Neuronal stem cell (in vitro differentiated cells): ENCODE data around the gene ZCCHC24.

Experiments used
- DNase-seq: peaks from one replicate; pipeline ENCODE4 v3.0.0-alpha.2; 2013; ENCODE audit warnings: low spot score
- H2AFZ ChIP-seq: one replicate; pipeline ENCODE4 v1.6.1; 2013; ENCODE audit warnings: mild to moderate bottlenecking, low read length, inconsistent platforms
- H2AK5ac ChIP-seq: 2 replicates; pipeline ENCODE4 v1.6.1; 2013; ENCODE audit warnings: low read depth, mild to moderate bottlenecking, inconsistent platforms, low read length, moderate library complexity, mixed read lengths
- H2BK120ac ChIP-seq: 2 replicates; pipeline ENCODE4 v1.6.1; 2013; ENCODE audit warnings: low read depth, mild to moderate bottlenecking, inconsistent platforms, low read length, moderate library complexity, mixed read lengths
- H2BK12ac ChIP-seq: one replicate; pipeline ENCODE4 v1.6.1; 2013; ENCODE audit warnings: low read length, inconsistent platforms
- H2BK15ac ChIP-seq: 2 replicates; pipeline ENCODE4 v1.6.1; 2013; ENCODE audit warnings: mild to moderate bottlenecking, low read length, inconsistent platforms, mixed read lengths
- H2BK5ac ChIP-seq: one replicate; pipeline ENCODE4 v1.6.1; 2013; ENCODE audit warnings: inconsistent platforms, mild to moderate bottlenecking, low read length, moderate library complexity
- H3K14ac ChIP-seq: one replicate; pipeline ENCODE4 v1.6.1; 2013; ENCODE audit warnings: low read length, inconsistent platforms
- H3K18ac ChIP-seq: 2 replicates; pipeline ENCODE4 v1.6.1; 2013; ENCODE audit warnings: low read length, inconsistent platforms
- H3K23ac ChIP-seq: 2 replicates; pipeline ENCODE4 v1.6.1; 2013; ENCODE audit warnings: low read depth, mild to moderate bottlenecking, mixed read lengths, low read length, inconsistent platforms; ENCODE audit not compliant: poor library complexity
- H3K27ac ChIP-seq: replicated peaks from 3 replicates; pipeline ENCODE4 v1.5.1; 2013; ENCODE audit warnings: low read length, inconsistent platforms
- H3K27me3 ChIP-seq, 3 experiments: 2 replicates each; pipeline ENCODE4 v1.6.1; 2013; ENCODE audit warnings: low read length in 3 of 3, mild to moderate bottlenecking in 2 of 3, inconsistent platforms in 1 of 3, low read depth in 1 of 3, mixed read lengths in 1 of 3, moderate library complexity in 1 of 3; ENCODE audit not compliant: control insufficient read depth in 3 of 3, insufficient read depth in 3 of 3
- H3K36me3 ChIP-seq, 2 donors: replicated peaks in 1 of 2; 2 replicates each; pipeline ENCODE4 v1.6.1; 2013; ENCODE audit warnings: low read length in 2 of 2; ENCODE audit not compliant: control insufficient read depth in 2 of 2, insufficient read depth in 2 of 2
- H3K4ac ChIP-seq: 2 replicates; pipeline ENCODE4 v1.6.1; 2013; ENCODE audit warnings: inconsistent platforms, mild to moderate bottlenecking, low read length, moderate library complexity
- H3K4me1 ChIP-seq, 2 donors: 1 replicate in 1 of 2; 2 replicates in 1 of 2; pipeline ENCODE4 v1.6.1; 2013; ENCODE audit warnings: low read length in 2 of 2, low read depth in 1 of 2; ENCODE audit not compliant: control insufficient read depth in 2 of 2, insufficient read depth in 1 of 2
- H3K4me2 ChIP-seq: one replicate; pipeline ENCODE4 v1.6.1; 2013; ENCODE audit warnings: mild to moderate bottlenecking, low read length, inconsistent platforms; ENCODE audit not compliant: insufficient read depth, poor library complexity, severe bottlenecking
- H3K4me3 ChIP-seq, 2 donors: 2 replicates each; pipeline ENCODE4 v1.5.1; 2013; ENCODE audit warnings: low read length in 2 of 2, mild to moderate bottlenecking in 2 of 2, inconsistent platforms in 1 of 2, moderate library complexity in 1 of 2
- H3K79me1 ChIP-seq: one replicate; pipeline ENCODE4 v1.6.1; 2013; ENCODE audit warnings: low read depth, mild to moderate bottlenecking, inconsistent platforms, low read length, moderate library complexity
- H3K9ac ChIP-seq: one replicate; pipeline ENCODE4 v1.6.1; 2013; ENCODE audit warnings: mild to moderate bottlenecking, low read depth, low read length, inconsistent platforms; ENCODE audit not compliant: poor library complexity
- H3K9me3 ChIP-seq, 2 donors: replicated peaks in 1 of 2; 2 replicates each; pipeline versions ENCODE3 to v1.6.1; 2013; ENCODE audit warnings: low read length in 2 of 2, mild to moderate bottlenecking in 2 of 2, inconsistent platforms in 1 of 2, low read depth in 1 of 2, mixed read lengths in 1 of 2, moderate library complexity in 1 of 2; ENCODE audit not compliant: control insufficient read depth in 2 of 2, insufficient read depth in 1 of 2
- H4K8ac ChIP-seq: one replicate; pipeline ENCODE4 v1.6.1; 2013; ENCODE audit warnings: low read depth, mild to moderate bottlenecking, inconsistent platforms, low read length, moderate library complexity
- H4K91ac ChIP-seq: one replicate; pipeline ENCODE4 v1.6.1; 2013; ENCODE audit warnings: low read length, low read depth, mild to moderate bottlenecking, inconsistent platforms; ENCODE audit not compliant: poor library complexity
- WGBS, 2 donors: extraction: QIAGEN DNeasy Blood & Tissue Kit; methylation state at CpG; one replicate each; pipeline ENCODE4 v1.1.7; 2013; ENCODE audit warnings: missing lambda C conversion rate in 2 of 2, mixed read lengths in 1 of 2; ENCODE audit not compliant: insufficient read length in 2 of 2, insufficient replicate concordance in 1 of 2; ENCODE audit errors: extremely low coverage in 2 of 2; 5-methylcytosine and 5-hydroxymethylcytosine counted together

Gene ZCCHC24

DNA sequence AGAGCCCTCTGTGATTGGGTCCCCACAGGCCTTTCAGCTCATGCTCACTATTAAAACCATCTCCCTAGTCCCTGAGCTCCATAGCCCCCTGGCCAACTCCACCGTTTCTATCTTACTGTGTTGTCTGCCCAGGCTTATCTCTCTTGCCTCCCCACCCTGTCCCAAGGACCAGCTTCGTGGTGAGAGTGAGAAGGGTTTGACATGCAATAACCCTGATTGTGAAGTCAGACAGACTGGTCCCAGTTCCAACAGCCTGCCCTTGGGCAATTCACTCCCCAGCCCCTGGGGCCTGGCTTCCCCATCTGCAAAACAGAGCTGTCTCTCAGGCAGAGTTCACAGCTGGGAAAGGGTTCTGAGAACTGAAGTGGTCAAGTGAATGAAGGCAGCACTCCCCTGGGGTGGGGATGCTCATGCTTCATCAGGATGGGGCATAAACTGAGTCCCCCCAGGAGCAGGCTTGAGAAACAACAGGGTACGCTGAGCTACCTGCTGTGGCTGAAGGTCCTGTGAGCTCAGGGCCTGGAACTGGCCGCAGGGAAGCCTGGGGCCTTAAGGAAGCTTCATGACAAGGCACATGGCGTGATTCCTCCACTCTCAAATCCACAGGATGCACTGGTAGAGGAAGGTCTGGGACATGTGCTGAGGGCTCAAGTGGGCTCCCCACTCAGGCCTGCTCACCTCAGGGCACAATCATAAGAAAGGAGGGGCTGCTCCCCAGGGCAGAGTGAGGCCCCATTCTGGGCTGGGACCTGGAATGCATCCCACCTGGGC lies 100.0 kb downstream of the ZCCHC24 start:
- no peak overlapping the region for H3K9ac ChIP-seq
- peak overlapping the region; percentile 76 for H2BK15ac ChIP-seq
- peak overlapping the region; percentile 42 for H2AK5ac ChIP-seq
- H2BK120ac ChIP-seq, result no peak overlapping the region
- H4K8ac ChIP-seq, result no peak overlapping the region
- H2BK12ac ChIP-seq, result no peak overlapping the region
- no peak overlapping the region for H2BK5ac ChIP-seq
- no peak overlapping the region for H3K23ac ChIP-seq
- no peak overlapping the region for H3K27ac ChIP-seq
- H3K79me1 ChIP-seq, result peaks cover 11% of the 10 kb centered on the region
- DNase-seq, result no peak
- no peak overlapping the region for H3K4me2 ChIP-seq
- H3K4me1 ChIP-seq, result peaks cover 14% of the 10 kb centered on the region in 2 donors
- H3K18ac ChIP-seq, result peak overlapping the region; percentile 11
- H3K36me3 ChIP-seq, result peaks cover 14 to 21% of the 10 kb centered on the region in 2 donors
- H4K91ac ChIP-seq, result no peak overlapping the region
- no peaks in the 10 kb centered on the region for H3K9me3 ChIP-seq
- H3K27me3 ChIP-seq, result peaks cover 0 to 21% (median 0%) of the 10 kb centered on the region in 3 experiments
- peak overlapping the region; percentile 1 for H3K14ac ChIP-seq
- peak overlapping the region; percentile 1 for H2AFZ ChIP-seq
- H3K4me3 ChIP-seq, result no peak overlapping the region
- no CpG with 5 or more reads among the region's 5 CpGs for WGBS, 2 donors
- no peak overlapping the region for H3K4ac ChIP-seq

GRCh38 chr10:79344502-79345195 lies 100.8 kb downstream of the ZCCHC24 start:
- DNase-seq, result no peak
- Histone ChIP-seq H3K79me1 (peaks cover 6% of the 10 kb centered on the region), H3K4me2 (no peak overlapping the region), H2BK5ac (no peak overlapping the region), H2AFZ (no peak overlapping the region), H3K4me3 (no peak overlapping the region), H3K36me3 (peaks cover 7 to 13% of the 10 kb centered on the region in 2 donors), H3K23ac (no peak overlapping the region), H3K4ac (no peak overlapping the region), H3K14ac (no peak overlapping the region), H3K4me1 (peaks cover 14% of the 10 kb centered on the region in 2 donors), H3K9ac (no peak overlapping the region), H2BK12ac (no peak overlapping the region), H3K18ac (no peak overlapping the region), H2AK5ac (no peak overlapping the region), H4K8ac (no peak overlapping the region), H2BK15ac (peak overlapping the region; percentile 0), H4K91ac (no peak overlapping the region), H2BK120ac (no peak overlapping the region), H3K27me3 (peaks cover 0 to 22% (median 0%) of the 10 kb centered on the region in 3 experiments), H3K27ac (no peak overlapping the region), H3K9me3 (no peaks in the 10 kb centered on the region)
- no CpG with 5 or more reads among the region's 3 CpGs for WGBS, 2 donors

DNA sequence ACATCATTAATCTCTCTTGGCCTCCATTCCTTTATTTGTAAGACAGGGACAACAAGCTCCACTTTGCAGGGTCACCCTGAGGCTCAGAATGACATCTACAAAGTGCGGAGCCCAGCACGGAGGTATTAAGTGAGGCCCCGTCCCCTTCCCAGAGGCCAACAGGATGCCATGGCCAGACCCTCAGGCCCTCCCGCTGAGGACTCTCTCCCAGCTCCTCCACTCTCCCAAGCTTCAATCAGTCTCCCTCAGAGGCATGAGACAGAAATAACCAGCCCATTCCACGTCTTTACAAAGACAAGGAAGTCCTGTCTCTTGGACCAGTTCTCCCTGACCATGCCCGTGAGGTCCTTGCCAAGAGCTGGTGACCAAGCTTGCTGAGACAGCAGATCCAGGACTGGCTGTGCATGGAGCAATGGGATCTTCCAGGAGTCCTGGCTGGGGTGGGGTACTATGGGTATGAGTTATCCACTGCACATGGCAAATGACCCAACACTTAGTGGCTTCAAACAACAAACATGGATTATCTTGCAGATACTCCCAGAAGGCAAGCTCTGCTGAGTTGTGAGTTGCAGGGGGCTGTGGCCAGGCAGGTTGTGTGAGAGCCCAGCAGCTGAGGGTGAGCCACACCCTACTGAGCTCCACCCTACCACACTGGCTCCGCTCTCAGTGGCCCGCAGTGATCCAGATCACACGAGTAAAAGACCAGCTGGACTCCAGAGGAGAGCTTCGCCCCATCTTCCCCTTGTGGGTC lies 102.4 kb downstream of the ZCCHC24 start:
- no peaks in the 10 kb centered on the region for H3K36me3 ChIP-seq
- H2AK5ac ChIP-seq, result no peak overlapping the region
- H3K14ac ChIP-seq, result no peak overlapping the region
- H4K91ac ChIP-seq, result no peak overlapping the region
- no peak overlapping the region for H3K18ac ChIP-seq
- no peak overlapping the region for H3K9ac ChIP-seq
- peaks cover 0 to 22% (median 0%) of the 10 kb centered on the region in 3 experiments for H3K27me3 ChIP-seq
- H3K4me2 ChIP-seq, result no peak overlapping the region
- DNase-seq, result no peak
- H3K23ac ChIP-seq, result no peak overlapping the region
- no peak overlapping the region for H3K4ac ChIP-seq
- no peak overlapping the region for H2AFZ ChIP-seq
- H3K9me3 ChIP-seq, result no peaks in the 10 kb centered on the region
- H2BK5ac ChIP-seq, result no peak overlapping the region
- WGBS, 2 donors, result no CpG with 5 or more reads among the region's 10 CpGs
- H3K4me1 ChIP-seq, result peaks cover 6 to 8% of the 10 kb centered on the region in 2 donors
- no peak overlapping the region for H4K8ac ChIP-seq
- H3K79me1 ChIP-seq, result peaks cover 3% of the 10 kb centered on the region
- no peak overlapping the region for H3K4me3 ChIP-seq
- no peak overlapping the region for H2BK12ac ChIP-seq
- H2BK120ac ChIP-seq, result no peak overlapping the region
- no peak overlapping the region for H2BK15ac ChIP-seq
- H3K27ac ChIP-seq, result no peak overlapping the region
